Stimulated activated CD8-positive, alpha-beta memory T cell treated with anti-CD3 and anti-CD28 coated beads, Interleukin-2, amount 100 ng/mL, for 48 hours (primary cell): ENCODE data around the gene CARD14.
"Not testable (repeated sequence)": the region's sequence is repeated elsewhere in the genome, so short reads cannot be mapped to it uniquely, and the experiment has no call there.

Experiments
- DNase-seq, 2 donors: peaks; one replicate each; pipeline ENCODE4 v3.0.0-alpha.2; 2020; ENCODE audit warnings: low read depth in 2 of 2

CARD14 gene

GRCh38 chr17:80183581-80184422 is 14.0 kb downstream of the CARD14 start:
- DNase-seq = no peak

- no peak for DNase-seq
Observed at GRCh38 chr17:80184423-80184714, 14.5 kb downstream of the CARD14 start.

- no peak for DNase-seq
Observed at GRCh38 chr17:80185968-80186367, 16.1 kb downstream of the CARD14 start.

GRCh38 chr17:80187090-80187489 is 17.3 kb downstream of the CARD14 start:
- no peak for DNase-seq

GRCh38 chr17:80187515-80187941 is 17.7 kb downstream of the CARD14 start:
- DNase-seq = no peak

- DNase-seq = no peak
Observed at GRCh38 chr17:80189611-80190010, 19.8 kb downstream of the CARD14 start.

GRCh38 chr17:80190716-80191115 is 20.9 kb downstream of the CARD14 start:
- DNase-seq = no peak

GRCh38 chr17:80191192-80191591 is 21.4 kb downstream of the CARD14 start:
- DNase-seq = no peak

GRCh38 chr17:80191865-80192661 is 22.2 kb downstream of the CARD14 start:
- DNase-seq = no peak

- DNase-seq = no peak
Observed at GRCh38 chr17:80195141-80195540, 25.3 kb downstream of the CARD14 start.

- DNase-seq = peak; percentile 23 to 25
Observed at GRCh38 chr17:80195671-80196529, 26.1 kb downstream of the CARD14 start.

- no peak for DNase-seq
Observed at GRCh38 chr17:80196652-80197051, 26.8 kb downstream of the CARD14 start.

- no peak for DNase-seq
Observed at GRCh38 chr17:80198144-80198661, 28.4 kb downstream of the CARD14 start.

- DNase-seq = not testable (repeated sequence)
Observed at GRCh38 chr17:80199295-80199694, 29.5 kb downstream of the CARD14 start.

- no peak for DNase-seq
Observed at GRCh38 chr17:80201446-80201845, 31.6 kb downstream of the CARD14 start.

- DNase-seq = no peak
Observed at GRCh38 chr17:80202197-80202596, 32.4 kb downstream of the CARD14 start.

- no peak for DNase-seq
Observed at GRCh38 chr17:80203471-80203963, 33.7 kb downstream of the CARD14 start.

GRCh38 chr17:80204626-80205468 is 35.0 kb downstream of the CARD14 start:
- no peak for DNase-seq

GRCh38 chr17:80205811-80206210 is 36.0 kb downstream of the CARD14 start:
- no peak for DNase-seq

GRCh38 chr17:80208050-80208449 is 38.2 kb downstream of the CARD14 start:
- DNase-seq = no peak

- DNase-seq = no peak
Observed at GRCh38 chr17:80209765-80210164, 39.9 kb downstream of the CARD14 start.
